ENCODE data around the gene MMP17.

The MMP17 gene

GRCh38 chr12:131800594-131801135 is 27.5 kb upstream of the MMP17 start (continued):
- TF ChIP-seq ZNF560 (tag by site-specific recombination; IDR thresholded peaks at IDR 0.05; ENCODE audit: borderline replicate concordance) (no peak), ZNF155 (tag by site-specific recombination; IDR thresholded peaks at IDR 0.05) (no peak)

GRCh38 chr12:131801254-131801866 is 26.8 kb upstream of the MMP17 start:
- Histone ChIP-seq H3K27ac (ENCODE audit: extremely low read depth, low read depth, low read length) (no peak overlapping the region), H3K4me1 (ENCODE audit: control insufficient read depth, insufficient read depth, low read length) (no peaks in the 10 kb centered on the region), H3K4me3 (ENCODE audit: low read depth, low read length) (no peak overlapping the region), H3K9me3 (ENCODE audit: control insufficient read depth, insufficient read depth, low read depth, low read length) (no peaks in the 10 kb centered on the region), H3K36me3 (ENCODE audit: control insufficient read depth in 2 of 2, insufficient read depth in 1 of 2, low read length in 2 of 2) (peaks cover 0 to 51% of the 10 kb centered on the region in 2 experiments; a peak in 2 of 3 replicates)
- POLR2A ChIA-PET, result no interaction called here
- CTCF ChIA-PET, result no interaction called here
- TF ChIP-seq ZNF132 (tag by site-specific recombination; IDR thresholded peaks at IDR 0.05; ENCODE audit: borderline replicate concordance) (no peak), ZNF626 (tag by site-specific recombination; IDR thresholded peaks at IDR 0.05) (no peak), ZNF16 (tag by site-specific recombination; IDR thresholded peaks at IDR 0.05; ENCODE audit: low read depth) (no peak), ZNF350 (tag by site-specific recombination; IDR thresholded peaks at IDR 0.05) (no peak), ZXDB (tag by site-specific recombination; IDR thresholded peaks at IDR 0.05) (no peak), ZNF274 (IDR thresholded peaks at IDR 0.05; ENCODE audit: low read length) (no peak), ZNF274 (tag by site-specific recombination; IDR thresholded peaks at IDR 0.05; ENCODE audit: borderline replicate concordance) (no peak), ZNF629 (tag by site-specific recombination; IDR thresholded peaks at IDR 0.05) (no peak), ZNF776 (tag by site-specific recombination; IDR thresholded peaks at IDR 0.05; ENCODE audit: borderline replicate concordance) (no peak), ZBTB11 (tag by site-specific recombination; conservative IDR thresholded peaks at IDR 0.05; ENCODE audit: low read depth) (no peak), ZNF221 (tag by site-specific recombination; IDR thresholded peaks at IDR 0.05; ENCODE audit: borderline replicate concordance) (no peak), ZSCAN5A (tag by site-specific recombination; IDR thresholded peaks at IDR 0.05) (no peak), TCF7L2 (IDR thresholded peaks at IDR 0.05; ENCODE audit: borderline replicate concordance, low read depth, low read length) (no peak), KLF16 (tag by site-specific recombination; IDR thresholded peaks at IDR 0.05) (no peak), WT1 (tag by site-specific recombination; IDR thresholded peaks at IDR 0.05) (no peak), ZNF341 (tag by site-specific recombination; IDR thresholded peaks at IDR 0.05; ENCODE audit: low read depth) (no peak), ZNF670 (tag by site-specific recombination; IDR thresholded peaks at IDR 0.05; ENCODE audit: low read depth) (no peak), ZNF777 (tag by site-specific recombination; IDR thresholded peaks at IDR 0.05; ENCODE audit: borderline replicate concordance) (no peak), ZNF544 (tag by site-specific recombination; IDR thresholded peaks at IDR 0.05) (no peak)
